H1 (cell line): ENCODE results near the gene SCAMP3. TPM values are rescaled to one million over a fixed set of nuclear protein-coding genes. Genes with fewer than 3 reads are reported as not detected.

Source experiments
- JUN ChIP-seq: IDR thresholded peaks from 2 replicates; pipeline ENCODE4 v1.6.1; 2011; ENCODE audit warnings: low read depth, mild to moderate bottlenecking, improper control_type of control experiment, low read length
- polyA plus RNA-seq, 7 experiments: library from polyadenylated mRNA; depleted of rRNA in 3 of 7; stranded (reverse) in 5 of 7; unstranded in 2 of 7; fragments of >200 nt in 5 of 7; fragments of 200-250 nt in 2 of 7; gene quantifications; 1 replicate in 5 of 7; 2 replicates in 1 of 7; 4 replicates in 1 of 7; pipeline versions ENCODE4 v1.2.1 to v1.2.3, GENCODE V29; 2011 to 2013; ENCODE audit warnings: missing spikeins in 2 of 7, mixed read lengths in 2 of 7
- total RNA-seq: library from RNA; stranded (reverse); fragmentation: NEBNext Ultra II Directional; extraction: Animal tissue kit (Norgen Biotek cat#: 25700); gene quantifications from 2 replicates; pipeline ENCODE4 v1.2.1, GENCODE V29; 2021
- TF ChIP-seq, protein P1 (sequence below): fragments of 300-600 bp; sonication (generic); IDR thresholded peaks from 2 replicates; pipeline ENCODE4 v1.7.1; 2012; ENCODE audit warnings: low read length, moderate library complexity, mild to moderate bottlenecking, inconsistent platforms; ENCODE audit not compliant: insufficient replicate concordance

The SCAMP3 gene
- total and polyA plus RNA-seq, 2 of the 8 experiments (the other 6 are each of a cell fraction or from before 2014, with no cell fraction given), result 48.9 to 143 TPM

- no peak for TF ChIP-seq JUN
- TF ChIP-seq, protein P1, sequence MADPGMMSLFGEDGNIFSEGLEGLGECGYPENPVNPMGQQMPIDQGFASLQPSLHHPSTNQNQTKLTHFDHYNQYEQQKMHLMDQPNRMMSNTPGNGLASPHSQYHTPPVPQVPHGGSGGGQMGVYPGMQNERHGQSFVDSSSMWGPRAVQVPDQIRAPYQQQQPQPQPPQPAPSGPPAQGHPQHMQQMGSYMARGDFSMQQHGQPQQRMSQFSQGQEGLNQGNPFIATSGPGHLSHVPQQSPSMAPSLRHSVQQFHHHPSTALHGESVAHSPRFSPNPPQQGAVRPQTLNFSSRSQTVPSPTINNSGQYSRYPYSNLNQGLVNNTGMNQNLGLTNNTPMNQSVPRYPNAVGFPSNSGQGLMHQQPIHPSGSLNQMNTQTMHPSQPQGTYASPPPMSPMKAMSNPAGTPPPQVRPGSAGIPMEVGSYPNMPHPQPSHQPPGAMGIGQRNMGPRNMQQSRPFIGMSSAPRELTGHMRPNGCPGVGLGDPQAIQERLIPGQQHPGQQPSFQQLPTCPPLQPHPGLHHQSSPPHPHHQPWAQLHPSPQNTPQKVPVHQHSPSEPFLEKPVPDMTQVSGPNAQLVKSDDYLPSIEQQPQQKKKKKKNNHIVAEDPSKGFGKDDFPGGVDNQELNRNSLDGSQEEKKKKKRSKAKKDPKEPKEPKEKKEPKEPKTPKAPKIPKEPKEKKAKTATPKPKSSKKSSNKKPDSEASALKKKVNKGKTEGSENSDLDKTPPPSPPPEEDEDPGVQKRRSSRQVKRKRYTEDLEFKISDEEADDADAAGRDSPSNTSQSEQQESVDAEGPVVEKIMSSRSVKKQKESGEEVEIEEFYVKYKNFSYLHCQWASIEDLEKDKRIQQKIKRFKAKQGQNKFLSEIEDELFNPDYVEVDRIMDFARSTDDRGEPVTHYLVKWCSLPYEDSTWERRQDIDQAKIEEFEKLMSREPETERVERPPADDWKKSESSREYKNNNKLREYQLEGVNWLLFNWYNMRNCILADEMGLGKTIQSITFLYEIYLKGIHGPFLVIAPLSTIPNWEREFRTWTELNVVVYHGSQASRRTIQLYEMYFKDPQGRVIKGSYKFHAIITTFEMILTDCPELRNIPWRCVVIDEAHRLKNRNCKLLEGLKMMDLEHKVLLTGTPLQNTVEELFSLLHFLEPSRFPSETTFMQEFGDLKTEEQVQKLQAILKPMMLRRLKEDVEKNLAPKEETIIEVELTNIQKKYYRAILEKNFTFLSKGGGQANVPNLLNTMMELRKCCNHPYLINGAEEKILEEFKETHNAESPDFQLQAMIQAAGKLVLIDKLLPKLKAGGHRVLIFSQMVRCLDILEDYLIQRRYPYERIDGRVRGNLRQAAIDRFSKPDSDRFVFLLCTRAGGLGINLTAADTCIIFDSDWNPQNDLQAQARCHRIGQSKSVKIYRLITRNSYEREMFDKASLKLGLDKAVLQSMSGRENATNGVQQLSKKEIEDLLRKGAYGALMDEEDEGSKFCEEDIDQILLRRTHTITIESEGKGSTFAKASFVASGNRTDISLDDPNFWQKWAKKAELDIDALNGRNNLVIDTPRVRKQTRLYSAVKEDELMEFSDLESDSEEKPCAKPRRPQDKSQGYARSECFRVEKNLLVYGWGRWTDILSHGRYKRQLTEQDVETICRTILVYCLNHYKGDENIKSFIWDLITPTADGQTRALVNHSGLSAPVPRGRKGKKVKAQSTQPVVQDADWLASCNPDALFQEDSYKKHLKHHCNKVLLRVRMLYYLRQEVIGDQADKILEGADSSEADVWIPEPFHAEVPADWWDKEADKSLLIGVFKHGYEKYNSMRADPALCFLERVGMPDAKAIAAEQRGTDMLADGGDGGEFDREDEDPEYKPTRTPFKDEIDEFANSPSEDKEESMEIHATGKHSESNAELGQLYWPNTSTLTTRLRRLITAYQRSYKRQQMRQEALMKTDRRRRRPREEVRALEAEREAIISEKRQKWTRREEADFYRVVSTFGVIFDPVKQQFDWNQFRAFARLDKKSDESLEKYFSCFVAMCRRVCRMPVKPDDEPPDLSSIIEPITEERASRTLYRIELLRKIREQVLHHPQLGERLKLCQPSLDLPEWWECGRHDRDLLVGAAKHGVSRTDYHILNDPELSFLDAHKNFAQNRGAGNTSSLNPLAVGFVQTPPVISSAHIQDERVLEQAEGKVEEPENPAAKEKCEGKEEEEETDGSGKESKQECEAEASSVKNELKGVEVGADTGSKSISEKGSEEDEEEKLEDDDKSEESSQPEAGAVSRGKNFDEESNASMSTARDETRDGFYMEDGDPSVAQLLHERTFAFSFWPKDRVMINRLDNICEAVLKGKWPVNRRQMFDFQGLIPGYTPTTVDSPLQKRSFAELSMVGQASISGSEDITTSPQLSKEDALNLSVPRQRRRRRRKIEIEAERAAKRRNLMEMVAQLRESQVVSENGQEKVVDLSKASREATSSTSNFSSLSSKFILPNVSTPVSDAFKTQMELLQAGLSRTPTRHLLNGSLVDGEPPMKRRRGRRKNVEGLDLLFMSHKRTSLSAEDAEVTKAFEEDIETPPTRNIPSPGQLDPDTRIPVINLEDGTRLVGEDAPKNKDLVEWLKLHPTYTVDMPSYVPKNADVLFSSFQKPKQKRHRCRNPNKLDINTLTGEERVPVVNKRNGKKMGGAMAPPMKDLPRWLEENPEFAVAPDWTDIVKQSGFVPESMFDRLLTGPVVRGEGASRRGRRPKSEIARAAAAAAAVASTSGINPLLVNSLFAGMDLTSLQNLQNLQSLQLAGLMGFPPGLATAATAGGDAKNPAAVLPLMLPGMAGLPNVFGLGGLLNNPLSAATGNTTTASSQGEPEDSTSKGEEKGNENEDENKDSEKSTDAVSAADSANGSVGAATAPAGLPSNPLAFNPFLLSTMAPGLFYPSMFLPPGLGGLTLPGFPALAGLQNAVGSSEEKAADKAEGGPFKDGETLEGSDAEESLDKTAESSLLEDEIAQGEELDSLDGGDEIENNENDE, result no peak
Observed at GRCh38 chr1:155207806-155208540, 54.2 kb downstream of the SCAMP3 start, which contains the start of gene THBS3 (continued).
